GM10847 (cell line): ENCODE data around the gene ARAP2.

ENCODE experiments used
- POLR2A ChIP-seq: IDR thresholded peaks from 2 replicates; pipeline ENCODE4 v1.6.1; 2011; ENCODE audit not compliant: insufficient read length; ENCODE audit errors: extremely low read depth

Gene ARAP2

GRCh38 chr4:36213977-36214376 lies 30.3 kb downstream of the ARAP2 start:
- no peak for TF ChIP-seq POLR2A

- TF ChIP-seq POLR2A: no peak
Observed at GRCh38 chr4:36211084-36211483, 33.2 kb downstream of the ARAP2 start.

- no peak for TF ChIP-seq POLR2A
Observed at GRCh38 chr4:36209941-36210649, 34.2 kb downstream of the ARAP2 start.

GRCh38 chr4:36208893-36209473 lies 35.3 kb downstream of the ARAP2 start:
- TF ChIP-seq POLR2A: no peak

GRCh38 chr4:36207831-36208520 lies 36.3 kb downstream of the ARAP2 start:
- TF ChIP-seq POLR2A: no peak

GRCh38 chr4:36207367-36207766 lies 36.9 kb downstream of the ARAP2 start:
- TF ChIP-seq POLR2A: no peak

- TF ChIP-seq POLR2A: no peak
Observed at GRCh38 chr4:36206603-36207311, 37.6 kb downstream of the ARAP2 start.

GRCh38 chr4:36206012-36206411 lies 38.3 kb downstream of the ARAP2 start:
- TF ChIP-seq POLR2A: no peak

GRCh38 chr4:36198861-36199260 lies 45.5 kb downstream of the ARAP2 start:
- TF ChIP-seq POLR2A: no peak

- no peak for TF ChIP-seq POLR2A
Observed at GRCh38 chr4:36198068-36198808, 46.1 kb downstream of the ARAP2 start.

- TF ChIP-seq POLR2A: no peak
Observed at GRCh38 chr4:36197501-36197900, 46.8 kb downstream of the ARAP2 start.

- TF ChIP-seq POLR2A: no peak
Observed at GRCh38 chr4:36196145-36196913, 48.0 kb downstream of the ARAP2 start.

- TF ChIP-seq POLR2A: no peak
Observed at GRCh38 chr4:36192922-36193321, 51.4 kb downstream of the ARAP2 start.

GRCh38 chr4:36189511-36190226 lies 54.6 kb downstream of the ARAP2 start:
- no peak for TF ChIP-seq POLR2A

- TF ChIP-seq POLR2A: no peak
Observed at GRCh38 chr4:36187723-36188333, 56.5 kb downstream of the ARAP2 start.
